ENCODE measurements around the gene DIPK1A.

- no peak for TF ChIP-seq CTCF (IDR thresholded peaks at IDR 0.05; ENCODE audit: borderline replicate concordance, extremely low read depth, low read length, poor library complexity, severe bottlenecking)
- TF ChIP-seq EZH2 (IDR thresholded peaks at IDR 0.05; ENCODE audit: borderline replicate concordance, low read depth, low read length, severe bottlenecking): no peak
These were observed 14.4 kb upstream of the DIPK1A start for GRCh38 chr1:92975551-92976232.

Data from DND-41 (cell line).